B cell (primary cell): Measurements from ENCODE around the gene MORN1. TPM values are rescaled to one million over a fixed set of nuclear protein-coding genes. Genes with fewer than 3 reads are reported as not detected.

Source experiments
- ATAC-seq: fragments of 200-7000 bp; cut with Tn5 transposase; one replicate; pipeline ENCODE4 v1.10.0; 2021; ENCODE audit warnings: low read depth, mild to moderate bottlenecking, moderate number of reproducible peaks, moderate library complexity
- CTCF ChIA-PET: fragments of 350-600 bp; sonication (Branson Sonifier 250); formaldehyde crosslinking; loops from one replicate; lab custom pipeline; 2021; ENCODE audit warnings: antibody characterized with exemption, inconsistent platforms; lab: Charles Lee
- POLR2A ChIA-PET: fragments of 350-600 bp; sonication (Branson Sonifier 250); formaldehyde crosslinking; loops from one replicate; lab custom pipeline; 2021; ENCODE audit warnings: antibody characterized with exemption; lab: Charles Lee
- DNase-seq: peaks from one replicate; pipeline ENCODE4 v3.0.0; 2013
- H2AFZ ChIP-seq: 2 replicates; pipeline ENCODE4 v1.6.1; 2012; ENCODE audit warnings: mild to moderate bottlenecking, low read depth, low read length; ENCODE audit not compliant: insufficient read depth, poor library complexity, severe bottlenecking
- H3K27ac ChIP-seq, 2 donors: 1 replicate in 1 of 2; 2 replicates in 1 of 2; pipeline ENCODE4 v1.5.1; 2012 to 2013; ENCODE audit warnings: low read length in 2 of 2, mild to moderate bottlenecking in 2 of 2, moderate library complexity in 1 of 2
- H3K27me3 ChIP-seq, 4 experiments: fragments of 200-600 bp in 1 of 4; sonication (generic) in 1 of 4; replicated peaks in 1 of 4; 1 replicate in 2 of 4; 2 replicates in 2 of 4; pipeline versions ENCODE4 v1.6.1 to v1.7.0; 2013 to 2016; ENCODE audit warnings: low read length in 3 of 4, mild to moderate bottlenecking in 2 of 4, mixed read lengths in 1 of 4, moderate library complexity in 1 of 4; ENCODE audit not compliant: insufficient read depth in 4 of 4, control insufficient read depth in 3 of 4; ENCODE audit errors: control extremely low read depth in 1 of 4
- H3K36me3 ChIP-seq, 2 experiments: replicated peaks in 1 of 2; 1 replicate in 1 of 2; 2 replicates in 1 of 2; pipeline versions ENCODE4 v1.6.1 to v1.7.1; 2013; ENCODE audit warnings: low read length in 1 of 2; ENCODE audit not compliant: insufficient read depth in 2 of 2, control insufficient read depth in 1 of 2; ENCODE audit errors: control extremely low read depth in 1 of 2, extremely low read depth in 1 of 2
- H3K4me1 ChIP-seq, 2 donors: fragments of 200-600 bp in 1 of 2; sonication (generic) in 1 of 2; 1 replicate in 1 of 2; 2 replicates in 1 of 2; pipeline versions ENCODE4 v1.5.1 to v1.6.1; 2013 to 2017; ENCODE audit warnings: low read length in 2 of 2; ENCODE audit not compliant: control insufficient read depth in 2 of 2, insufficient read depth in 2 of 2
- H3K4me2 ChIP-seq: replicated peaks from 2 replicates; pipeline ENCODE3; 2012; ENCODE audit warnings: mild to moderate bottlenecking, low read depth, low read length; ENCODE audit not compliant: poor library complexity, severe bottlenecking
- H3K4me3 ChIP-seq, 5 experiments: fragments of 200-600 bp in 1 of 5; sonication (generic) in 1 of 5; 1 replicate in 3 of 5; 2 replicates in 2 of 5; pipeline versions ENCODE4 v1.5.1 to v1.7.0; 2011 to 2016; ENCODE audit warnings: low read length in 4 of 5, mild to moderate bottlenecking in 4 of 5, low read depth in 2 of 5, control low read depth in 1 of 5, moderate library complexity in 1 of 5; ENCODE audit not compliant: insufficient read depth in 1 of 5; ENCODE audit errors: control extremely low read depth in 1 of 5, extremely low read depth in 1 of 5
- H3K79me2 ChIP-seq: fragments of 200-600 bp; sonication (generic); one replicate; pipeline ENCODE4 v1.6.0; 2016; ENCODE audit warnings: low read length; ENCODE audit not compliant: control insufficient read depth, insufficient read depth
- H3K9ac ChIP-seq: fragments of 200-600 bp; sonication (generic); 2 replicates; pipeline ENCODE4 v1.6.1; 2017; ENCODE audit warnings: mild to moderate bottlenecking, low read length, moderate library complexity
- H3K9me3 ChIP-seq, 3 donors: one replicate each; pipeline versions ENCODE4 v1.6.1 to v1.7.1; 2013; ENCODE audit warnings: low read length in 2 of 3; ENCODE audit not compliant: control insufficient read depth in 2 of 3, insufficient read depth in 1 of 3; ENCODE audit errors: control extremely low read depth in 1 of 3
- H4K20me1 ChIP-seq: 2 replicates; pipeline ENCODE4 v1.6.0; 2012; ENCODE audit warnings: mild to moderate bottlenecking, low read length; ENCODE audit not compliant: insufficient read depth, control insufficient read depth, poor library complexity, severe bottlenecking
- H3K27ac Mint-ChIP-seq: one replicate; pipeline ENCODE4 v1.8.0; 2021; ENCODE audit warnings: mixed read lengths
- H3K27me3 Mint-ChIP-seq: one replicate; pipeline ENCODE4 v1.8.0; 2021; ENCODE audit warnings: mixed read lengths
- H3K4me1 Mint-ChIP-seq: one replicate; pipeline ENCODE4 v1.8.0; 2021; ENCODE audit warnings: mixed read lengths
- H3K4me3 Mint-ChIP-seq: one replicate; pipeline ENCODE4 v1.8.0; 2021; ENCODE audit warnings: mixed read lengths
- H3K9me3 Mint-ChIP-seq: one replicate; pipeline ENCODE4 v1.8.0; 2022; ENCODE audit warnings: mixed read lengths; ENCODE audit not compliant: insufficient read depth
- CTCF ChIP-seq: fragments of 200-600 bp; IDR thresholded peaks from one replicate; pipeline ENCODE4 v1.8.0; 2022; ENCODE audit warnings: antibody characterized with exemption, mild to moderate bottlenecking
- EZH2 ChIP-seq: IDR thresholded peaks from 2 replicates; pipeline ENCODE4 v1.6.1; 2012; ENCODE audit warnings: borderline replicate concordance, low read depth, mild to moderate bottlenecking, moderate library complexity, low read length; ENCODE audit not compliant: insufficient read depth, poor library complexity, severe bottlenecking
- WGBS: methylation state at CpG from one replicate; pipeline ENCODE4 v1.1.5; 2013; ENCODE audit warnings: missing lambda C conversion rate; ENCODE audit not compliant: insufficient coverage; 5-methylcytosine and 5-hydroxymethylcytosine counted together
- intact Hi-C: fragments of 100-400 bp; cut with micrococcal nuclease; formaldehyde crosslinking; loops from one replicate; pipeline ENCODE4 v1.10.0; 2022
- polyA plus RNA-seq: library from polyadenylated mRNA; depleted of rRNA; stranded (reverse); fragments of >200 nt; gene quantifications from 2 replicates; pipeline ENCODE4 v1.2.3, GENCODE V29; 2012
- total RNA-seq, 2 donors: library from RNA; stranded (reverse); fragments of 120-200 nt in 1 of 2; gene quantifications; 1 replicate in 1 of 2; 2 replicates in 1 of 2; pipeline versions ENCODE4 v1.2.3 to v1.2.4, GENCODE V29; 2013 to 2022

Gene MORN1
- total and polyA plus RNA-seq, 2 donors (not counting 1 experiment from before 2014, with no cell fraction given): 10.2 to 32.6 TPM

GRCh38 chr1:2372551-2373490, 18.5 kb downstream of the MORN1 start:
- H4K20me1 ChIP-seq: no peaks in the 10 kb centered on the region
- H2AFZ ChIP-seq: no peak overlapping the region
- H3K36me3 ChIP-seq: no peaks in the 10 kb centered on the region
- no peak overlapping the region for H3K9ac ChIP-seq
- 95% methylated on average over 33 of the region's 36 CpGs for WGBS
- ChIA-PET CTCF (no interaction called here), POLR2A (no interaction called here)
- Mint-ChIP-seq H3K4me3 (no peak overlapping the region), H3K9me3 (no peaks in the 10 kb centered on the region), H3K27ac (no peak overlapping the region), H3K4me1 (peaks cover 10% of the 10 kb centered on the region), H3K27me3 (no peaks in the 10 kb centered on the region)
- H3K79me2 ChIP-seq: no peaks in the 10 kb centered on the region
- no peak overlapping the region for H3K4me3 ChIP-seq
- H3K4me1 ChIP-seq: peaks cover 4 to 9% of the 10 kb centered on the region in 2 donors
- H3K4me2 ChIP-seq: no peak overlapping the region
- H3K27ac ChIP-seq: no peak overlapping the region
- H3K9me3 ChIP-seq: no peaks in the 10 kb centered on the region
- intact Hi-C loops: no loop called here
- no peaks in the 10 kb centered on the region for H3K27me3 ChIP-seq
- TF ChIP-seq CTCF: no peak
- TF ChIP-seq EZH2: no peak
- ATAC-seq: no peak
- DNase-seq: no peak
